Measurements from ENCODE around the gene ALOX12B. TPM values are rescaled to one million over a fixed set of nuclear protein-coding genes. Genes with fewer than 3 reads are reported as not detected.

The ALOX12B gene
- total RNA-seq, 2 experiments from 2014 or later, result 2.0 to 5.3 TPM

GRCh38 chr17:8133399-8133798, 45.9 kb upstream of the ALOX12B start:
- TF ChIP-seq EZH2phosphoT487 (IDR thresholded peaks at IDR 0.05; ENCODE audit: borderline replicate concordance, low read depth, low read length), result no peak
- TF ChIP-seq, protein P1, sequence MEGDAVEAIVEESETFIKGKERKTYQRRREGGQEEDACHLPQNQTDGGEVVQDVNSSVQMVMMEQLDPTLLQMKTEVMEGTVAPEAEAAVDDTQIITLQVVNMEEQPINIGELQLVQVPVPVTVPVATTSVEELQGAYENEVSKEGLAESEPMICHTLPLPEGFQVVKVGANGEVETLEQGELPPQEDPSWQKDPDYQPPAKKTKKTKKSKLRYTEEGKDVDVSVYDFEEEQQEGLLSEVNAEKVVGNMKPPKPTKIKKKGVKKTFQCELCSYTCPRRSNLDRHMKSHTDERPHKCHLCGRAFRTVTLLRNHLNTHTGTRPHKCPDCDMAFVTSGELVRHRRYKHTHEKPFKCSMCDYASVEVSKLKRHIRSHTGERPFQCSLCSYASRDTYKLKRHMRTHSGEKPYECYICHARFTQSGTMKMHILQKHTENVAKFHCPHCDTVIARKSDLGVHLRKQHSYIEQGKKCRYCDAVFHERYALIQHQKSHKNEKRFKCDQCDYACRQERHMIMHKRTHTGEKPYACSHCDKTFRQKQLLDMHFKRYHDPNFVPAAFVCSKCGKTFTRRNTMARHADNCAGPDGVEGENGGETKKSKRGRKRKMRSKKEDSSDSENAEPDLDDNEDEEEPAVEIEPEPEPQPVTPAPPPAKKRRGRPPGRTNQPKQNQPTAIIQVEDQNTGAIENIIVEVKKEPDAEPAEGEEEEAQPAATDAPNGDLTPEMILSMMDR (conservative IDR thresholded peaks at IDR 0.05; ENCODE audit: low read length), result no peak
- no peaks in the 10 kb centered on the region for H3K79me2 ChIP-seq (ENCODE audit: insufficient read depth, low read depth, low read length)
- BruUV-seq (replicated peaks), result no TSS peak
- no peak overlapping the region for H3K27ac ChIP-seq (ENCODE audit: low read depth, low read length, poor library complexity, severe bottlenecking)
- DNase-seq (ENCODE audit: low spot score), result no peak
- no peak overlapping the region for H2AFZ ChIP-seq (ENCODE audit: low read length)
- CTCF ChIA-PET (ENCODE audit: unreplicated experiment), result no interaction called here
- no peaks in the 10 kb centered on the region for H3K9me3 ChIP-seq (ENCODE audit: low read length)
- no peak overlapping the region for H3K4me3 ChIP-seq (ENCODE audit: low read depth, low read length, poor library complexity, severe bottlenecking)
- H3K9me2 ChIP-seq (ENCODE audit: insufficient read depth, low read length), result no peaks in the 10 kb centered on the region
- peaks cover 12% of the 10 kb centered on the region for H3K4me1 ChIP-seq (ENCODE audit: insufficient read depth, low read length, poor library complexity, severe bottlenecking)
- H3K36me3 ChIP-seq (ENCODE audit: insufficient read depth, low read length), result no peaks in the 10 kb centered on the region
- no peaks in the 10 kb centered on the region for H4K20me1 ChIP-seq (ENCODE audit: insufficient read depth, low read length)
- H3K4me2 ChIP-seq (ENCODE audit: low read length), result no peak overlapping the region
- POLR2A ChIA-PET, result interaction anchor here (1.2 to 1.4 kb wide), 2 partner anchors 15 to 23 kb away, joined by 3 read pairs; no protein-coding TSS in a partner anchor
- intact Hi-C loops (cut with micrococcal nuclease; ENCODE audit: unreplicated experiment), result no loop called here

DNA sequence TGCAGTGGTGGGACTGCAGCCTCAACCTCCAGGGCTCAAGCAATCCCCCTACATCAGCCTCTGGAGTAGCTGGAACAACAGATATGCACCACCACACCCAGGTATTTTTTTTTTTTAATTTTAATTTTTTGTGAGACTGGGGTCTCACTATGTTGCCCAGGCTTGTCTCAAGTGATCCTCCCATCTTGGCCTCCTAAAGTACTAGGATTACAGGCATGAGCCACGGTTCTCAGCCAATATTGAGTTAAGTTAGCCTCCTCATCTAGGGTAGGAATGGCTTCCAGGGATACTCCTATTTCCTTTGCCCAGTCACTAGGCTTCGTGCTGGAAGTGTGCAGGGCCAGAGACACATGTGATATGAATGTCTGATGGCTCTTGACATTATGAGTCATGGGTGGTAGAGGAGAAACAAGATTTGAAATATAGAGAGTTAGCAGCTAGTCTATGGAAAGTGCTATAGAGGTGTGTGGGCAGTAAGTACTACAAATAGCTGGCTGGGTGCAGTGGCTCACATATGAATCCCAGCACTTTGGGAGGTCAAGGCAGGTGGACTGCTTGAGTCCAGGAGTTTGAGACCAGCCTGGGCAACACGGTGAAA, 44.4 kb upstream of the ALOX12B start:
- ChIA-PET CTCF (ENCODE audit: unreplicated experiment) (no interaction called here), POLR2A (interaction anchor here (0.6 to 1.4 kb wide), 2 partner anchors 9 to 24 kb away, joined by 3 read pairs; no protein-coding TSS in a partner anchor)
- Histone ChIP-seq H3K9me3 (ENCODE audit: low read length) (no peaks in the 10 kb centered on the region), H3K9me2 (ENCODE audit: insufficient read depth, low read length) (no peaks in the 10 kb centered on the region), H4K20me1 (ENCODE audit: insufficient read depth, low read length) (no peaks in the 10 kb centered on the region), H3K4me3 (ENCODE audit: low read depth, low read length, poor library complexity, severe bottlenecking) (no peak overlapping the region), H3K36me3 (ENCODE audit: insufficient read depth, low read length) (no peaks in the 10 kb centered on the region), H3K79me2 (ENCODE audit: insufficient read depth, low read depth, low read length) (no peaks in the 10 kb centered on the region), H2AFZ (ENCODE audit: low read length) (no peak overlapping the region), H3K4me1 (ENCODE audit: insufficient read depth, low read length, poor library complexity, severe bottlenecking) (peaks cover 4% of the 10 kb centered on the region), H3K4me2 (ENCODE audit: low read length) (no peak overlapping the region), H3K27ac (ENCODE audit: low read depth, low read length, poor library complexity, severe bottlenecking) (no peak overlapping the region)
- TF ChIP-seq EZH2phosphoT487 (IDR thresholded peaks at IDR 0.05; ENCODE audit: borderline replicate concordance, low read depth, low read length), result no peak
- TF ChIP-seq, protein P1 (conservative IDR thresholded peaks at IDR 0.05; ENCODE audit: low read length), result no peak
- DNase-seq (ENCODE audit: low spot score), result no peak
- BruUV-seq (replicated peaks), result no TSS peak
- intact Hi-C loops (cut with micrococcal nuclease; ENCODE audit: unreplicated experiment), result no loop called here

DNA sequence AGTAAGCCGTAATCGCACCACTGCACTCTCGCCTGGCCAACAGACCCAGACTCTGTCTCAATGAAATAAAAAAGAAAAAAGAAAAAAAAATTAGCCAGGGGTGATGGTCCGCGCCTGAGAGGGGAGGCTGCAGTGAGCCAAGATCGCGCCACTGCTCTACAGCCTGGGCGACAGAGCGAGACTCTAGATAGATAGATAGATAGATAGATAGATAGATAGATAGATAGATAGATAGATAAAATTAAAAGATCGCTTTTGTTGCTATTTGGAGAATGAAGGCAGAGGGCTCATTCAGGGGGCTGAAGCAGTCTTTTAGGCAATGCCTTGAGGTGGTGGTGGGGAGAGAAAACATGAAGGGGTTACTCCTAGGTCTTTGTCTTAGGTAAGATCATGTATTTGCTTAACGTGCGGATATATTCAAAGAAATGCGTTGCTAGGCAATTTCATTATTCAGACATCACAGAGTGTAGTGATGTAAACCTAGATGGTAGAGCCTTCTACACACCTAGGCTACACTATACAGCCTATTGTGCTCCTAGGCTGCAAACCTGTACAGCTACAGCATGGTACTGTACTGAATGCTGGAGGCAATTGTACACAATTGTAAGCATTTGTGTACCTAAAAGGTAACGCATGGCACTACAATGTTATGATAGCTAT, 40.7 kb upstream of the ALOX12B start:
- H3K9me3 ChIP-seq (ENCODE audit: low read length), result no peaks in the 10 kb centered on the region
- DNase-seq (ENCODE audit: low spot score), result no peak
- no peak overlapping the region for H3K4me3 ChIP-seq (ENCODE audit: low read depth, low read length, poor library complexity, severe bottlenecking)
- BruUV-seq (replicated peaks), result no TSS peak
- no peak overlapping the region for H3K27ac ChIP-seq (ENCODE audit: low read depth, low read length, poor library complexity, severe bottlenecking)
- peaks cover 29% of the 10 kb centered on the region for H3K4me1 ChIP-seq (ENCODE audit: insufficient read depth, low read length, poor library complexity, severe bottlenecking)
- ChIA-PET POLR2A (no interaction called here), CTCF (ENCODE audit: unreplicated experiment) (no interaction called here)
- intact Hi-C loops (cut with micrococcal nuclease; ENCODE audit: unreplicated experiment), result no loop called here
- no peaks in the 10 kb centered on the region for H3K9me2 ChIP-seq (ENCODE audit: insufficient read depth, low read length)
- no peak overlapping the region for H2AFZ ChIP-seq (ENCODE audit: low read length)
- no peaks in the 10 kb centered on the region for H3K79me2 ChIP-seq (ENCODE audit: insufficient read depth, low read depth, low read length)
- H3K4me2 ChIP-seq (ENCODE audit: low read length), result no peak overlapping the region
- no peaks in the 10 kb centered on the region for H3K36me3 ChIP-seq (ENCODE audit: insufficient read depth, low read length)
- TF ChIP-seq, protein P1 (conservative IDR thresholded peaks at IDR 0.05; ENCODE audit: low read length), result no peak
- TF ChIP-seq EZH2phosphoT487 (IDR thresholded peaks at IDR 0.05; ENCODE audit: borderline replicate concordance, low read depth, low read length), result no peak
- 0 out of 2 replicates have a peak, but pooled peaks cover 3% of the 10 kb centered on the region for H4K20me1 ChIP-seq (ENCODE audit: insufficient read depth, low read length)
